GM06990 (cell line): ENCODE data around the gene NEK6.

Source experiments
- DNase-seq: peaks from one replicate; pipeline ENCODE4 v3.0.0-alpha.2; 2011; ENCODE audit not compliant: insufficient read length; ENCODE audit errors: extremely low read depth
- H3K27me3 ChIP-seq: replicated peaks from 2 replicates; pipeline ENCODE4 v1.6.0; 2011; ENCODE audit warnings: low read length; ENCODE audit not compliant: control insufficient read depth, insufficient read depth
- H3K36me3 ChIP-seq: 2 replicates; pipeline ENCODE4 v1.5.1; 2011; ENCODE audit warnings: low read length; ENCODE audit not compliant: control insufficient read depth, insufficient read depth
- H3K4me3 ChIP-seq: replicated peaks from 2 replicates; pipeline ENCODE4 v1.5.1; 2011; ENCODE audit warnings: low read depth, mild to moderate bottlenecking, control low read depth, low read length
- TF ChIP-seq, protein P1 (sequence below): IDR thresholded peaks from 2 replicates; pipeline ENCODE4 v1.5.1; 2011; ENCODE audit warnings: low read length, control low read depth, mild to moderate bottlenecking, inconsistent platforms; ENCODE audit not compliant: insufficient read depth, poor library complexity, severe bottlenecking

Gene NEK6

DNA sequence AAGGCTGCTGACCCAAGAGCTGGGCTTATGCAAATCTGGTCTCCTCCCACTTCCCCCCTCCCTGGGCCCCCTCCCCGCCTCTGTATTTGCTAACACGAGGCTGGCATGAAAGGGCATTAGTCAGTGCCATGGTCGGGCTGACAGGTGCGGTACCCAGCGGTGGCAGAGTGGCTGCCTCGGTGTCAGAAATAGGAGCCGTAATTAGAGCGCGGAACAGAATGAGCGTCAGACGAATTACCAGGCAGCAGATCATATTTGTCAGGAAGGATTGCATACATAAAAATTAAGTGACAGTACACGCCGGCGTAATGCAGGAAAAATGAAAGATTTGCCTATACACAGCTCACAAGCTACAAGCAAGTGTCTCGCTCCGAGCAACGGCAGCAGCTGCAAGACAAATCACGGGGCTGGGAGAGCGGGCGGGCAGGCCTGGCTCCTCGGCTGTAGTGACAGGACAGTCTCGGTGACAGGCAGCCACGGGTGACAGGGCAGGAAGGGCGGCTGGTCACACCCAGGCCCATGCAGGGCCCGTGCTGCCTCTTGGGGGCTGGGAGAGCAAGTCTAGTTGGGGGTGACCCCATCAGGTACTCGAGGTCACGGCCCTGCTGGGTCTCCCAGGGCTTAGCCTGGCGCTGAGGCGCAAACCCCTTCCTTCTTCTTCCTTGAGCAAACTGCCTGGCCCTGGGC lies 72.4 kb downstream of the NEK6 start:
- DNase-seq, result no peak
- TF ChIP-seq, protein P1, sequence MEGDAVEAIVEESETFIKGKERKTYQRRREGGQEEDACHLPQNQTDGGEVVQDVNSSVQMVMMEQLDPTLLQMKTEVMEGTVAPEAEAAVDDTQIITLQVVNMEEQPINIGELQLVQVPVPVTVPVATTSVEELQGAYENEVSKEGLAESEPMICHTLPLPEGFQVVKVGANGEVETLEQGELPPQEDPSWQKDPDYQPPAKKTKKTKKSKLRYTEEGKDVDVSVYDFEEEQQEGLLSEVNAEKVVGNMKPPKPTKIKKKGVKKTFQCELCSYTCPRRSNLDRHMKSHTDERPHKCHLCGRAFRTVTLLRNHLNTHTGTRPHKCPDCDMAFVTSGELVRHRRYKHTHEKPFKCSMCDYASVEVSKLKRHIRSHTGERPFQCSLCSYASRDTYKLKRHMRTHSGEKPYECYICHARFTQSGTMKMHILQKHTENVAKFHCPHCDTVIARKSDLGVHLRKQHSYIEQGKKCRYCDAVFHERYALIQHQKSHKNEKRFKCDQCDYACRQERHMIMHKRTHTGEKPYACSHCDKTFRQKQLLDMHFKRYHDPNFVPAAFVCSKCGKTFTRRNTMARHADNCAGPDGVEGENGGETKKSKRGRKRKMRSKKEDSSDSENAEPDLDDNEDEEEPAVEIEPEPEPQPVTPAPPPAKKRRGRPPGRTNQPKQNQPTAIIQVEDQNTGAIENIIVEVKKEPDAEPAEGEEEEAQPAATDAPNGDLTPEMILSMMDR, result no peak

DNA sequence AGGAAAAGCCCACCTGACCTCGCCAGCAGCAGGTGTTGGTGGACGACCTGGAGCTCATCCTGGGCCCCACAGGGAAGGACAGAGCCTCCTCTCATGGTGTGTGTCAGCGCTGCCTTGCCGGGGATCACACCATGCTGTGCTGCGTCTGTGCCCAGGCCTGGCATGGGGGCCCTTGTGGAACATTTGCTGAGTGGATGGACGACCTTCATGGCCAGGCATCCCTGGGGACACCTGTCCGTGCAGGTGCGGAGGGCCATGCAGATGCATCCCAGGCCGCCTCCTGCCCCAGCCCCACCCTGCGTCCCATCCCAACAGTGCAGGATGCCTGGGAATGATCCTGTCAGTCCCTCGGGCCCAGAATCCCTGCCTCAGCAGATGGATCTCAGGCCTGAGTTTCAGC lies 73.8 kb downstream of the NEK6 start:
- Histone ChIP-seq H3K36me3 (peaks cover 66% of the 10 kb centered on the region), H3K27me3 (no peaks in the 10 kb centered on the region), H3K4me3 (no peak overlapping the region)
- no peak for DNase-seq
- TF ChIP-seq, protein P1, result no peak

More for the DNA sequence above, 72.4 kb downstream of the NEK6 start:
- Histone ChIP-seq H3K4me3 (no peak overlapping the region), H3K27me3 (no peaks in the 10 kb centered on the region), H3K36me3 (peaks cover 77% of the 10 kb centered on the region)

DNA sequence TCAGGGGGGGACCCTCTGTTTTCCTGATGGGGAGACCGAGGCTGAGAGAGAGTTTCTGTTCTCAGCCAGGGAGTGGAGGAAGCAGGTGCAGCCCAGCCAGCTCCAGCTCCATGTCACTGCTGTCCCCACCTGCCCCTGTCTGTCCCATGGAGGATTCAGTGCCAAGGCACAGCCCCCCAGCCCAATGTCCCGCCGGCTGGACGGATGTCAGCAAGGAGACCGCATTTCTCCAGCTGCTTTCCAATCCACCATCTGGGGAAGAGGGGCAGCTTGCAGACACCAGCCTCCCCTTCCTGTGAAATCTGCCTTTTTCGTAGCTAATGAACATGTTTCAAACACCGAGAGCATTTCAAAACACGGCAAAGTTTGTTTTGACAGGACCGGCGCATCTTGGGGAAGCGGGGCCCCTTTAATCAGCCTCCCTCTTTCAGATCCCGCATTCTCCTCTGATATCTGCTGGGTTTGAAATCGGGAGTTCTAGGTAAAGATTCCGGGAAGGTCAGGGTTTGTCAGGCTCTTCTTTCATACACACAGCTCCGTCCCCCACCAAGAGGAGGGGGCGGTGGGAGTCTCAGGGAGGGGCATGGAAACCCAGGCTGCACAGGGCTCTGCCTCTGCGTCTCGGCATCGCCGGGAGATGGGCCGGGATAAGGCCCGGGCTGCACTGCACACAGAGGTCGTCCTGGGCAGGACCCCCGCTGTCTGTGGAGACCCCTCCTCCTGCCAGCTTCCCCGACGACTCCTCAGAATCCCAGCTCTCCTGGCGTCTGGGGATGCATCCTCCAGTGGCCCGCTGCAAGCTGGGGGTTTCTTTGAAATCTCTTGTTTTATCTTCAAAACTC lies 74.8 kb downstream of the NEK6 start:
- no peak overlapping the region for H3K4me3 ChIP-seq
- DNase-seq, result no peak
- H3K27me3 ChIP-seq, result no peaks in the 10 kb centered on the region
- H3K36me3 ChIP-seq, result peaks cover 62% of the 10 kb centered on the region
- TF ChIP-seq, protein P1, result no peak

DNA sequence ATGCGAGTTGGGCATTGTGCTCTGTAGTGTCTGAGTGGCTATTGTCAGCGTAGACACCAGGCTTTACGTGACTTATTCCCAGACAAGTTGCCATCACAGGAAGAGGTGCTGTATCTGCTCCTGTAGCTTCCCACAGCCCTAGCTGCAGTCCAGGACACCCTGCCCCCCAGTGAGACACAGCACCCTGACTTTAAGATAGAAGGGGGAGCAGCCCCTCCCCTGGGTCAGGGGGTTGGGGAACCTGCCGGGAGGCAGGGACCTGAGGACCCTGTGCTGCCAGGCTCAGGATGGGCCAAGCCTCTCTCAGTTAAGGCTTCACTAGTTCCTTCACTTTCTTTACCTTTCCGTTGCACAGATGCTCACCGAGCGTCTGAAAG lies 75.4 kb downstream of the NEK6 start:
- Histone ChIP-seq H3K4me3 (no peak overlapping the region), H3K36me3 (peaks cover 57% of the 10 kb centered on the region), H3K27me3 (no peaks in the 10 kb centered on the region)
- DNase-seq, result no peak
- TF ChIP-seq, protein P1, result no peak

DNA sequence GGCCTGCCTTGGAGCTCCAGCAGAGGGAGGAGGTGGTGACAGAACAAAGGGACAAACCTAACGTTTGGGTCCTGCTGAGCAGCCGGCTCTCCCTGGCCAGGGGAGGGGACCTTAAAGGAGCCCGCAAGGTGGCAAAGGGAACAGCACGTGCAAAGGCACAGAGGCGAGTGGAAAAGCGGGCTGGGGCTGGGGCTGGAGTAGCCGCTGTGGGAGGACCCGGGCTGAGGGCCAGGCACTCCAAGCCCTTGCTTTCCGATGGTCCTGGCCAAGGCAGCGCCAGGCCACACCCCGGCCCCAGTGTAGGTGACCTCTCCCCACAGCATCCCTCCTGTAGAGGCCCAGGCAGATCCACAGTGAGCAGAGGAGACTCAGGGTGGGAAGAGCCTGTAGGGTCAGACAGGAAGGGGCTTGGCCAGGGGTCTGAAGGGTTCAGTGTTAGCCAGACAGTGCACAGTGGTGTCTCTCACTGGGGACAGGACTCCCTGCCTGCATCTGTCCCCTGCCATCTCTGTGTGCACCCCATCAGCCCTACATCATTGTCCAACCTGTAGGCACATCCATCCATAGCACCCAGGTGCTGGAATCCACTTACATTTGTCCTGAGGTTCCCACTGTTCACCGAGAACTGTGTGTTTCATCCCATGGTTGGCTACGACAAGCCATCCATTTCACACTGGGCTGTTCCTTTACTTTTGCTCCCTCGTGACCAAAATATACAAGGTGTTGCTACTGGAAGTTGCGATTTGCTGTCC lies 77.0 kb downstream of the NEK6 start:
- DNase-seq, result no peak
- Histone ChIP-seq H3K27me3 (no peaks in the 10 kb centered on the region), H3K4me3 (no peak overlapping the region), H3K36me3 (peaks cover 53% of the 10 kb centered on the region)
- TF ChIP-seq, protein P1, result no peak
